GM21381 (cell line): ENCODE data around the gene GNA15.

Experiments used
- ATAC-seq: cut with Tn5 transposase; IDR thresholded peaks from one replicate; pipeline ENCODE4 v1.9.1; 2021; ENCODE audit warnings: mild to moderate bottlenecking, moderate library complexity; ENCODE audit not compliant: unreplicated experiment

Gene GNA15

GRCh38 chr19:3206216-3206953 is 70.6 kb downstream of the GNA15 start:
- no peak for ATAC-seq

GRCh38 chr19:3207461-3208242 is 71.8 kb downstream of the GNA15 start:
- no peak for ATAC-seq

- ATAC-seq = no peak
These were observed 72.7 kb downstream of the GNA15 start for GRCh38 chr19:3208317-3209207.

GRCh38 chr19:3210347-3211017 is 74.6 kb downstream of the GNA15 start:
- no peak for ATAC-seq

- no peak for ATAC-seq
These were observed 75.4 kb downstream of the GNA15 start for GRCh38 chr19:3211191-3211590.

- ATAC-seq = no peak
These were observed 77.3 kb downstream of the GNA15 start for GRCh38 chr19:3213159-3213558.
